Trophoblast cell (in vitro differentiated cells and primary cell): ENCODE results near the gene MANEAL.

Source experiments
- DNase-seq, 2 donors: peaks; one replicate each; pipeline ENCODE4 v3.0.0-alpha.2; 2016
- H2AFZ ChIP-seq: 2 replicates; pipeline ENCODE4 v1.6.1; 2013; ENCODE audit warnings: low read length, moderate library complexity, mild to moderate bottlenecking; ENCODE audit not compliant: insufficient read depth, poor library complexity
- H2AK5ac ChIP-seq: 2 replicates; pipeline ENCODE4 v1.6.1; 2013; ENCODE audit warnings: mild to moderate bottlenecking, low read length
- H2BK120ac ChIP-seq: 2 replicates; pipeline ENCODE4 v1.6.1; 2013; ENCODE audit warnings: low read length, mild to moderate bottlenecking, moderate library complexity; ENCODE audit not compliant: insufficient read depth, poor library complexity
- H2BK12ac ChIP-seq: 2 replicates; pipeline ENCODE4 v1.6.1; 2013; ENCODE audit warnings: mild to moderate bottlenecking, low read length, moderate library complexity
- H2BK5ac ChIP-seq: 2 replicates; pipeline ENCODE4 v1.6.1; 2013; ENCODE audit warnings: low read length, low read depth, moderate library complexity, mild to moderate bottlenecking; ENCODE audit not compliant: poor library complexity
- H3K14ac ChIP-seq: 2 replicates; pipeline ENCODE4 v1.6.1; 2013; ENCODE audit warnings: mild to moderate bottlenecking, low read length
- H3K18ac ChIP-seq: 2 replicates; pipeline ENCODE4 v1.6.1; 2013; ENCODE audit warnings: mild to moderate bottlenecking, low read length
- H3K23ac ChIP-seq: 2 replicates; pipeline ENCODE4 v1.6.1; 2013; ENCODE audit warnings: low read length
- H3K27ac ChIP-seq: 2 replicates; pipeline ENCODE4 v1.5.1; 2013; ENCODE audit warnings: low read depth, mild to moderate bottlenecking, inconsistent platforms, low read length, moderate library complexity
- H3K27me3 ChIP-seq: 2 replicates; pipeline ENCODE4 v1.6.1; 2013; ENCODE audit warnings: inconsistent platforms, mild to moderate bottlenecking, low read length, moderate library complexity; ENCODE audit not compliant: insufficient read depth
- H3K36me3 ChIP-seq, 2 experiments: 1 replicate in 1 of 2; 2 replicates in 1 of 2; pipeline ENCODE4 v1.6.1; 2013; ENCODE audit warnings: low read length in 2 of 2, mild to moderate bottlenecking in 2 of 2, moderate library complexity in 1 of 2; ENCODE audit not compliant: insufficient read depth in 2 of 2, control insufficient read depth in 1 of 2
- H3K4ac ChIP-seq: 2 replicates; pipeline ENCODE4 v1.6.1; 2013; ENCODE audit warnings: low read depth, mild to moderate bottlenecking, low read length, moderate library complexity
- H3K4me1 ChIP-seq, 2 experiments: 1 replicate in 1 of 2; 2 replicates in 1 of 2; pipeline ENCODE4 v1.6.1; 2013; ENCODE audit warnings: low read length in 2 of 2, mild to moderate bottlenecking in 2 of 2, moderate library complexity in 1 of 2; ENCODE audit not compliant: insufficient read depth in 2 of 2, control insufficient read depth in 1 of 2
- H3K4me2 ChIP-seq: 2 replicates; pipeline ENCODE4 v1.6.1; 2013; ENCODE audit warnings: inconsistent platforms, mild to moderate bottlenecking, low read length, moderate library complexity
- H3K4me3 ChIP-seq: 2 replicates; pipeline ENCODE4 v1.5.1; 2013; ENCODE audit warnings: mild to moderate bottlenecking, low read depth, low read length, inconsistent platforms
- H3K79me1 ChIP-seq: one replicate; pipeline ENCODE4 v1.6.1; 2013; ENCODE audit warnings: low read length
- H3K79me2 ChIP-seq: 2 replicates; pipeline ENCODE4 v1.6.1; 2013; ENCODE audit warnings: low read length, mild to moderate bottlenecking; ENCODE audit not compliant: control insufficient read depth, insufficient read depth, poor library complexity
- H3K9ac ChIP-seq: 2 replicates; pipeline ENCODE4 v1.6.1; 2013; ENCODE audit warnings: mild to moderate bottlenecking, low read length
- H3K9me3 ChIP-seq: 2 replicates; pipeline ENCODE4 v1.6.1; 2013; ENCODE audit warnings: low read depth, mild to moderate bottlenecking, control low read depth, inconsistent platforms, low read length; ENCODE audit not compliant: insufficient read depth
- H4K12ac ChIP-seq: 2 replicates; pipeline ENCODE4 v1.6.1; 2013; ENCODE audit warnings: low read depth, mild to moderate bottlenecking, low read length, moderate library complexity
- H4K8ac ChIP-seq: 2 replicates; pipeline ENCODE4 v1.6.1; 2013; ENCODE audit warnings: low read depth, mild to moderate bottlenecking, low read length, moderate library complexity
- H4K91ac ChIP-seq: one replicate; pipeline ENCODE4 v1.6.1; 2013; ENCODE audit warnings: low read depth, mild to moderate bottlenecking, low read length, moderate library complexity
- WGBS: extraction: QIAGEN DNeasy Blood & Tissue Kit; methylation state at CpG from one replicate; pipeline ENCODE4 v1.1.7; 2013; ENCODE audit warnings: missing lambda C conversion rate; ENCODE audit not compliant: insufficient read length, insufficient coverage; ENCODE audit errors: extremely low coverage; 5-methylcytosine and 5-hydroxymethylcytosine counted together

Gene MANEAL

DNA sequence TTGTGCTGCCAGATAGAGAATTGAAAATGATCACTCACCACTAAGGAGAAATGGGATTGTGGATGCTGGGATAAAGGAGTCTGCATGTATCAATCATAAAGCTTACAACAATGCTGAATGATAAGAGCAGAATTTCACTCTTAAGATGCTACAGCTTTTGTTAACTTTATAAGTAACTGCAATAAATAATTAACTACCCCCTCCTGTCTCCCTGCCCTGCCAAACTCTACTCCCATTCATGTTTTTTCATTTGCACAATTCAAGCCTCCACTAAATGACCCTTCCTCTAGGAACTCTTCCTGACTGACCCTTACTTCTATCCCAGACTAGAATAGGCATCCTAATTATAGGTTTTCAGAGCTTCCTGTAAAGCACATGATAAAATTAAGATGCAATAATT is 50.9 kb downstream of the MANEAL start:
- H3K79me1 ChIP-seq, result no peaks in the 10 kb centered on the region
- H2BK120ac ChIP-seq, result no peak overlapping the region
- H3K14ac ChIP-seq, result no peak overlapping the region
- no peak overlapping the region for H2AFZ ChIP-seq
- H3K79me2 ChIP-seq, result no peaks in the 10 kb centered on the region
- H3K18ac ChIP-seq, result no peak overlapping the region
- no peak overlapping the region for H2BK12ac ChIP-seq
- H4K12ac ChIP-seq, result no peak overlapping the region
- H3K4me3 ChIP-seq, result no peak overlapping the region
- no peak overlapping the region for H3K27ac ChIP-seq
- peaks cover 11 to 15% of the 10 kb centered on the region in 2 experiments for H3K36me3 ChIP-seq
- no peak overlapping the region for H3K9ac ChIP-seq
- no peak for DNase-seq
- no peak overlapping the region for H3K23ac ChIP-seq
- H3K4ac ChIP-seq, result no peak overlapping the region
- no peak overlapping the region for H4K8ac ChIP-seq
- no peaks in the 10 kb centered on the region for H3K27me3 ChIP-seq
- H2AK5ac ChIP-seq, result no peak overlapping the region
- H4K91ac ChIP-seq, result no peak overlapping the region
- no peaks in the 10 kb centered on the region for H3K4me1 ChIP-seq
- H2BK5ac ChIP-seq, result no peak overlapping the region
- H3K9me3 ChIP-seq, result no peaks in the 10 kb centered on the region
- H3K4me2 ChIP-seq, result no peak overlapping the region

DNA sequence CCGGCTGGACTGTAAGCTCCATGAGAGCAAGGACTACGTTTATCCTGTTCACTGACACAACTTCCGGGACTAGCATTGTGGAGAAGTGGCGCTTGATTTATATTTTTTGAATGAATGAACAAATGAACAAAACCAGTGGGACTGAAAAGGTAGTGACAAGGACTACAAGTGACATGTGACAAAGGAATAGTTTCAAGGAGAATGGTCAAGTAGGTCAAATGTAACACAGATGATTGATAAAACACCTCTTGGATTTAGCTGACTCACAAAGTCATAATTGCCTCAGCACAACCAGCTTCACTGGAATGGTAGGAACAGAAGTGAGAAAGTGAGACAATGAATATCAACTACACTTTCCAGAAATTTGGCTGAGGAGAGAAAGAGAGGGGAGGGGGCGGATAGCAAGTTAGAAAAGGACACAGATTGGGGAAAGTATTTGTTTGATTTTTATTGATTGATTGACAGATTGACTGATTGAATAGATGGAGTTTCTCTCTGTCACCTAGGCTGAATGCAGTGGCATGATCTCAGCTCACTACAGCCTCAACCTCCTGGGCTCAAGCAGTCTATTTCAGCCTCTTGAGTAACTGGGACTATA is 51.5 kb downstream of the MANEAL start:
- H3K4ac ChIP-seq, result no peak overlapping the region
- peak in 1 of 2 donors; percentile 67 for DNase-seq
- H3K79me2 ChIP-seq, result no peaks in the 10 kb centered on the region
- WGBS, result no CpG with 5 or more reads among the region's 5 CpGs
- no peak overlapping the region for H2BK12ac ChIP-seq
- H4K12ac ChIP-seq, result no peak overlapping the region
- peaks cover 9 to 10% of the 10 kb centered on the region in 2 experiments for H3K36me3 ChIP-seq
- H2BK120ac ChIP-seq, result no peak overlapping the region
- H3K9ac ChIP-seq, result no peak overlapping the region
- H2AK5ac ChIP-seq, result no peak overlapping the region
- H3K14ac ChIP-seq, result no peak overlapping the region
- H3K27me3 ChIP-seq, result no peaks in the 10 kb centered on the region
- no peak overlapping the region for H3K4me3 ChIP-seq
- H3K18ac ChIP-seq, result no peak overlapping the region
- H3K4me2 ChIP-seq, result no peak overlapping the region
- no peak overlapping the region for H4K8ac ChIP-seq
- no peak overlapping the region for H3K27ac ChIP-seq
- no peaks in the 10 kb centered on the region for H3K9me3 ChIP-seq
- H3K79me1 ChIP-seq, result no peaks in the 10 kb centered on the region
- no peak overlapping the region for H4K91ac ChIP-seq
- no peak overlapping the region for H2BK5ac ChIP-seq
- H2AFZ ChIP-seq, result no peak overlapping the region
- no peaks in the 10 kb centered on the region for H3K4me1 ChIP-seq
- H3K23ac ChIP-seq, result no peak overlapping the region

GRCh38 chr1:37845786-37846185 is 52.1 kb downstream of the MANEAL start:
- Histone ChIP-seq H2AK5ac (no peak overlapping the region), H4K12ac (no peak overlapping the region), H3K4ac (no peak overlapping the region), H2BK120ac (no peak overlapping the region), H3K4me2 (no peak overlapping the region), H4K91ac (no peak overlapping the region), H3K79me2 (no peaks in the 10 kb centered on the region), H3K4me1 (no peaks in the 10 kb centered on the region), H3K36me3 (peaks cover 9% of the 10 kb centered on the region in 2 experiments), H3K9ac (no peak overlapping the region), H2AFZ (no peak overlapping the region), H3K79me1 (no peaks in the 10 kb centered on the region), H3K9me3 (no peaks in the 10 kb centered on the region), H2BK5ac (no peak overlapping the region), H4K8ac (no peak overlapping the region), H3K27ac (no peak overlapping the region), H3K14ac (no peak overlapping the region), H3K23ac (no peak overlapping the region), H3K18ac (no peak overlapping the region), H2BK12ac (no peak overlapping the region), H3K27me3 (no peaks in the 10 kb centered on the region), H3K4me3 (no peak overlapping the region)
- no CpG with 5 or more reads among the region's 3 CpGs for WGBS
- peak in 1 of 2 donors; percentile 36 for DNase-seq

DNA sequence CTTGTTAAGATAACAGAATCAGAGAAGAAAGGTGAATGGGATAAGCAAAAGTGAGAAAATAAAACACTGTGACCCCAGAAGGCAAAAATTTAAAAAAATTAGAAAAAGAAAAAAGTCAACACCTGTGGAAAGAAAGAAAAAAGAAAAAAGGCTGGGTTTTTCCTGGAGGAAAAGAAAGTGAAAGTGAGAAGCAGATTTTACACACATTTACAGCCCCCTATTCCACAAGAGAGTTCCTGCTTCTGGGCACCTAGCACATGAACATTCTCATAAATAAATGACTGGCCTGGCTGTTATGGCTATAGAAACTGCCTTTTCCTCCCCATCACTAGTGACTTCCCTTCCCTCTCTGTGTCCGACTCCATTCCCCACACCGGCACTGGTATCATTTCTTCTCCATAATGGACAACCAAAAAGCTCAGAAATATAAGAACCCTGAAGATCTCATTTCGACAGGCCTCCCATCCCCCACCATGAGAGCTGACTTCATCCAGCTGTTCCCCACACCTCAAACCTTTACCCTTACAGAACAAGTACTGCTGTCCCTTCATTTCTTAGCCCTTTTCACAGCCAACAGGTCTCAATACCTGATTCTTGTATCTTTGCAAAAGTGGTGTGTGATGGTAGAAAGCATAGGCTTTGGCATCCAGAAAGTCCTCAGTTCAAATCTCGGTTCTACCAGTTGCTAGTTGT is 53.1 kb downstream of the MANEAL start:
- no CpG with 5 or more reads among the region's 4 CpGs for WGBS
- H2AK5ac ChIP-seq, result no peak overlapping the region
- no peak overlapping the region for H4K8ac ChIP-seq
- no peaks in the 10 kb centered on the region for H3K79me2 ChIP-seq
- no peak overlapping the region for H3K4me3 ChIP-seq
- no peak overlapping the region for H4K91ac ChIP-seq
- H4K12ac ChIP-seq, result no peak overlapping the region
- H3K36me3 ChIP-seq, result peaks cover 4 to 6% of the 10 kb centered on the region in 2 experiments
- no peaks in the 10 kb centered on the region for H3K9me3 ChIP-seq
- no peak for DNase-seq
- H3K27ac ChIP-seq, result no peak overlapping the region
- H3K23ac ChIP-seq, result no peak overlapping the region
- no peak overlapping the region for H2BK5ac ChIP-seq
- H2AFZ ChIP-seq, result no peak overlapping the region
- H3K18ac ChIP-seq, result no peak overlapping the region
- H3K14ac ChIP-seq, result no peak overlapping the region
- no peak overlapping the region for H3K4ac ChIP-seq
- no peak overlapping the region for H2BK120ac ChIP-seq
- H2BK12ac ChIP-seq, result no peak overlapping the region
- H3K79me1 ChIP-seq, result no peaks in the 10 kb centered on the region
- H3K27me3 ChIP-seq, result no peaks in the 10 kb centered on the region
- no peaks in the 10 kb centered on the region for H3K4me1 ChIP-seq
- no peak overlapping the region for H3K4me2 ChIP-seq
- no peak overlapping the region for H3K9ac ChIP-seq
